ENCODE measurements around the gene UBE2I.

The UBE2I gene

DNA sequence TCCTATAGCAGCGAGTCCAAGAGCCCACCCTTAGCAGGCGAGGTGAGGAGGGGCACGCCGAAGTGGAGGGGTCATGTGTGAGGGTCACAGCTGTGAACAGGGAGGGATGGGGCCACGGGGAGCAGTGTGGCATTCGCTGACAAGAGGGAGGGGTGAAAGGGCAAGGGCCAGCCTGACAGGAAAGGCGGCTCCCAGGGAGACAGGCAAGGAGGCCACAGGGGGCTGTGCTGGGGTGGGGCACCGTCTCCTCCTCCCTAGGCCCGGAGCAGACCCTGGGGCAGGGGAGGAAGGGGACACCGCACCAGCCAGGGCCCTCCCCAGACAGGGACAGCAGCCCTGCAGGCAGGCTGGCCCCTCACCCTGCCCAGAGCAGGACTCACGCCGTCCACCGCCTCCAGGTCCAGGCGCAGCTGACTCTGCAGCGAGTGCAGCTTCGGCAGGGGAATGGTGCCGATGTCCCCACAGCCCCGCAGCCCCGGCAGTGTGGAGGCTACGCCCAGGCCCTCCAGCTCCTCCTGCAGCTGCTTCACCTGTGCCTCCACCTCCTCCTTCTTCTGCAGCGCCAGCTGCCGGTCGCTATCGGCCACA lies 57.4 kb downstream of the UBE2I start:
- H3F3A ChIP-seq (ENCODE audit: insufficient read depth, low read length): 0 out of 2 replicates have a peak, but pooled peaks cover 3% of the 10 kb centered on the region
- H3K27me3 ChIP-seq (ENCODE audit: insufficient read depth, low read length): no peaks in the 10 kb centered on the region
- TF ChIP-seq EZH2 (IDR thresholded peaks at IDR 0.05; ENCODE audit: borderline replicate concordance, low read length) (no peak), CTCF (IDR thresholded peaks at IDR 0.05; ENCODE audit: low read length) (no peak)
- no peaks in the 10 kb centered on the region for H3K9me2 ChIP-seq (ENCODE audit: low read depth, low read length)
- no peaks in the 10 kb centered on the region for H4K20me1 ChIP-seq (ENCODE audit: insufficient read depth, low read length)
- H3K27ac ChIP-seq (ENCODE audit: low read depth, low read length, poor library complexity, severe bottlenecking): no peak overlapping the region
- H3K9me3 ChIP-seq (ENCODE audit: low read length): no peaks in the 10 kb centered on the region
- no peak overlapping the region for H2AFZ ChIP-seq (ENCODE audit: low read length)
- H3K4me1 ChIP-seq (ENCODE audit: insufficient read depth, low read length, severe bottlenecking): no peaks in the 10 kb centered on the region
- H3K4me2 ChIP-seq (ENCODE audit: low read length): no peak overlapping the region
- no peak overlapping the region for H3K4me3 ChIP-seq (ENCODE audit: low read depth, low read length, poor library complexity, severe bottlenecking)
- H3K36me3 ChIP-seq (ENCODE audit: insufficient read depth, low read length): peaks cover 69% of the 10 kb centered on the region
- no peaks in the 10 kb centered on the region for H3K79me2 ChIP-seq (ENCODE audit: insufficient read depth, low read length)
- no peak overlapping the region for H3K9ac ChIP-seq (ENCODE audit: low read length)

GRCh38 chr16:1367486-1368174 lies 58.2 kb downstream of the UBE2I start:
- no peak overlapping the region for H3K9ac ChIP-seq (ENCODE audit: low read length)
- 0 out of 2 replicates have a peak, but pooled peaks cover 3% of the 10 kb centered on the region for H3F3A ChIP-seq (ENCODE audit: insufficient read depth, low read length)
- no peak overlapping the region for H3K4me3 ChIP-seq (ENCODE audit: low read depth, low read length, poor library complexity, severe bottlenecking)
- no peaks in the 10 kb centered on the region for H3K9me2 ChIP-seq (ENCODE audit: low read depth, low read length)
- H3K9me3 ChIP-seq (ENCODE audit: low read length): no peaks in the 10 kb centered on the region
- H3K79me2 ChIP-seq (ENCODE audit: insufficient read depth, low read length): no peaks in the 10 kb centered on the region
- no peaks in the 10 kb centered on the region for H4K20me1 ChIP-seq (ENCODE audit: insufficient read depth, low read length)
- no peak overlapping the region for H3K4me2 ChIP-seq (ENCODE audit: low read length)
- no peak overlapping the region for H2AFZ ChIP-seq (ENCODE audit: low read length)
- peaks cover 61% of the 10 kb centered on the region for H3K36me3 ChIP-seq (ENCODE audit: insufficient read depth, low read length)
- TF ChIP-seq CTCF (IDR thresholded peaks at IDR 0.05; ENCODE audit: low read length) (no peak), EZH2 (IDR thresholded peaks at IDR 0.05; ENCODE audit: borderline replicate concordance, low read length) (no peak)
- no peak overlapping the region for H3K27ac ChIP-seq (ENCODE audit: low read depth, low read length, poor library complexity, severe bottlenecking)
- H3K4me1 ChIP-seq (ENCODE audit: insufficient read depth, low read length, severe bottlenecking): no peaks in the 10 kb centered on the region
- H3K27me3 ChIP-seq (ENCODE audit: insufficient read depth, low read length): no peaks in the 10 kb centered on the region

GRCh38 chr16:1371054-1371978 lies 61.9 kb downstream of the UBE2I start:
- Histone ChIP-seq H4K20me1 (ENCODE audit: insufficient read depth, low read length) (no peaks in the 10 kb centered on the region), H3K27me3 (ENCODE audit: insufficient read depth, low read length) (no peaks in the 10 kb centered on the region), H3K4me2 (ENCODE audit: low read length) (no peak overlapping the region), H3K27ac (ENCODE audit: low read depth, low read length, poor library complexity, severe bottlenecking) (no peak overlapping the region), H3F3A (ENCODE audit: insufficient read depth, low read length) (no peaks in the 10 kb centered on the region), H3K9ac (ENCODE audit: low read length) (no peak overlapping the region), H3K79me2 (ENCODE audit: insufficient read depth, low read length) (no peaks in the 10 kb centered on the region), H2AFZ (ENCODE audit: low read length) (no peak overlapping the region), H3K36me3 (ENCODE audit: insufficient read depth, low read length) (peaks cover 31% of the 10 kb centered on the region), H3K4me3 (ENCODE audit: low read depth, low read length, poor library complexity, severe bottlenecking) (no peak overlapping the region), H3K9me3 (ENCODE audit: low read length) (no peaks in the 10 kb centered on the region), H3K9me2 (ENCODE audit: low read depth, low read length) (no peaks in the 10 kb centered on the region), H3K4me1 (ENCODE audit: insufficient read depth, low read length, severe bottlenecking) (no peaks in the 10 kb centered on the region)
- no peak for TF ChIP-seq CTCF (IDR thresholded peaks at IDR 0.05; ENCODE audit: low read length)
- no peak for TF ChIP-seq EZH2 (IDR thresholded peaks at IDR 0.05; ENCODE audit: borderline replicate concordance, low read length)

Measured in OCI-LY1 (cell line).